ENCODE measurements around the gene OGFOD3.

The OGFOD3 gene

GRCh38 chr17:82405051-82405450 is 13.3 kb downstream of the OGFOD3 start:
- no peak for DNase-seq (ENCODE audit: low read depth)

- no peak for DNase-seq (ENCODE audit: low read depth)
Measured at GRCh38 chr17:82403662-82404660, 14.4 kb downstream of the OGFOD3 start.

- no peak for DNase-seq (ENCODE audit: low read depth)
Measured at GRCh38 chr17:82402865-82403264, 15.5 kb downstream of the OGFOD3 start.

GRCh38 chr17:82400830-82401229 is 17.6 kb downstream of the OGFOD3 start:
- DNase-seq (ENCODE audit: low read depth) = peak; percentile 43

- no peak for DNase-seq (ENCODE audit: low read depth)
Measured at GRCh38 chr17:82400206-82400605, 18.2 kb downstream of the OGFOD3 start.

- no peak for DNase-seq (ENCODE audit: low read depth)
Measured at GRCh38 chr17:82399601-82400101, 18.7 kb downstream of the OGFOD3 start.

- no peak for DNase-seq (ENCODE audit: low read depth)
Measured at GRCh38 chr17:82399041-82399441, 19.3 kb downstream of the OGFOD3 start.

GRCh38 chr17:82397449-82398335 is 20.7 kb downstream of the OGFOD3 start:
- no peak for DNase-seq (ENCODE audit: low read depth)

- no peak for DNase-seq (ENCODE audit: low read depth)
Measured at GRCh38 chr17:82396601-82397435, 21.6 kb downstream of the OGFOD3 start.

GRCh38 chr17:82394278-82394677 is 24.1 kb downstream of the OGFOD3 start:
- DNase-seq (ENCODE audit: low read depth) = no peak

- no peak for DNase-seq (ENCODE audit: low read depth)
Measured at GRCh38 chr17:82392941-82393340, 25.4 kb downstream of the OGFOD3 start.

GRCh38 chr17:82392209-82392920 is 26.0 kb downstream of the OGFOD3 start:
- DNase-seq (ENCODE audit: low read depth) = no peak

- DNase-seq (ENCODE audit: low read depth) = no peak
Measured at GRCh38 chr17:82391496-82392066, 26.8 kb downstream of the OGFOD3 start.

- DNase-seq (ENCODE audit: low read depth) = no peak
Measured at GRCh38 chr17:82390860-82391435, 27.4 kb downstream of the OGFOD3 start.

- DNase-seq (ENCODE audit: low read depth) = no peak
Measured at GRCh38 chr17:82390015-82390859, 28.1 kb downstream of the OGFOD3 start.

- no peak for DNase-seq (ENCODE audit: low read depth)
Measured at GRCh38 chr17:82389379-82389778, 29.0 kb downstream of the OGFOD3 start.

- no peak for DNase-seq (ENCODE audit: low read depth)
Measured at GRCh38 chr17:82388922-82389283, 29.5 kb downstream of the OGFOD3 start.

- no peak for DNase-seq (ENCODE audit: low read depth)
Measured at GRCh38 chr17:82388223-82388921, 30.0 kb downstream of the OGFOD3 start.

GRCh38 chr17:82387705-82388106 is 30.7 kb downstream of the OGFOD3 start:
- DNase-seq (ENCODE audit: low read depth) = no peak

All from activated T-cell treated with anti-CD3 and anti-CD28 coated beads for 24 hours (primary cell).